Measurements from ENCODE around the gene EFEMP1. TPM values are rescaled to one million over a fixed set of nuclear protein-coding genes. Genes with fewer than 3 reads are reported as not detected.

Gene EFEMP1
- total and polyA plus RNA-seq, 11 donors: 11.3 to 201 (median 34.4) TPM

DNA sequence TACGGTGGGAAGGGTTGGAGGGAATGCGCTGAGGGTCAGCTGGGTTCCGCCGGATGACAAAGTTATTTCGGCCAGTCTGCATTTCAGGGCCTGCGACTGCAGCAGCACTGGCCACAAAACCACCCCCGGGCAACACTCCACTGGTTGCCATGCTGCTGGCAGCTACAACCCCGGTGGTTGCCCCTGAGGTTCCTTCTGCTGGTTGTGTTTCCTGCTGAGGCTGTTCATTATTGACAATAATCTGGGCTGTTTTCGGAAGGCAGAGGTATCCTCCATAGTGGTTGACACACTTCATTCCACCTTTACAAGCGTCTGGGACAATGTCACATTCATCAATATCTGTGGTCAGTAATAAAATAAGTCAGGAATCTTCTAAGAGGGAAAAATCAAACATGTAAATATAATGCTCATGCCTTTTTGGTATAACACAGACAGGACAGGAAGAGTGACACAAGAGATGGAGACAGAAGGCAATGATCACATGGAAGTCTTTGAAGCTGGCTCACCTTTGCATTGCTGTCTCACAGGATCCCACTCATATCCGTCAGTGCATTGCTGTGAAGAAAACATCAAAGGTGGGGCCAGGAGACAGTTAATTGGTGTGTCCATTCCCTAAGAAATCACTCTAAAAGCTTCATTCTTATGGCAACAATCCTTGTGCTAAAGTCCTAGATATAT, 5.7 kb downstream of the EFEMP1 start:
- Histone ChIP-seq H3K27ac (no peak overlapping the region), H3K27me3 (peaks cover 0 to 12% (median 0%) of the 10 kb centered on the region in 9 donors), H3K4me1 (peaks cover 0 to 10% (median 0%) of the 10 kb centered on the region in 12 donors), H3K4me3 (no peak overlapping the region), H3K9me3 (no peaks in the 10 kb centered on the region), H3K36me3 (peaks cover 0 to 18% (median 0%) of the 10 kb centered on the region in 9 donors)
- no peak for ATAC-seq
- TF ChIP-seq, protein P1, sequence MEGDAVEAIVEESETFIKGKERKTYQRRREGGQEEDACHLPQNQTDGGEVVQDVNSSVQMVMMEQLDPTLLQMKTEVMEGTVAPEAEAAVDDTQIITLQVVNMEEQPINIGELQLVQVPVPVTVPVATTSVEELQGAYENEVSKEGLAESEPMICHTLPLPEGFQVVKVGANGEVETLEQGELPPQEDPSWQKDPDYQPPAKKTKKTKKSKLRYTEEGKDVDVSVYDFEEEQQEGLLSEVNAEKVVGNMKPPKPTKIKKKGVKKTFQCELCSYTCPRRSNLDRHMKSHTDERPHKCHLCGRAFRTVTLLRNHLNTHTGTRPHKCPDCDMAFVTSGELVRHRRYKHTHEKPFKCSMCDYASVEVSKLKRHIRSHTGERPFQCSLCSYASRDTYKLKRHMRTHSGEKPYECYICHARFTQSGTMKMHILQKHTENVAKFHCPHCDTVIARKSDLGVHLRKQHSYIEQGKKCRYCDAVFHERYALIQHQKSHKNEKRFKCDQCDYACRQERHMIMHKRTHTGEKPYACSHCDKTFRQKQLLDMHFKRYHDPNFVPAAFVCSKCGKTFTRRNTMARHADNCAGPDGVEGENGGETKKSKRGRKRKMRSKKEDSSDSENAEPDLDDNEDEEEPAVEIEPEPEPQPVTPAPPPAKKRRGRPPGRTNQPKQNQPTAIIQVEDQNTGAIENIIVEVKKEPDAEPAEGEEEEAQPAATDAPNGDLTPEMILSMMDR (IDR thresholded peaks at IDR 0.05): no peak
- TF ChIP-seq POLR2A (IDR thresholded peaks at IDR 0.05): no peak
- intact Hi-C loops (cut with DNase I): loop anchor here in 1 of 10 donors (2.0 kb wide), 1 partner anchor 33 kb away; no protein-coding TSS in a partner anchor
- DNase-seq: no peak
- 87 to 93% (median 91%) methylated on average over 11 of the region's 11 CpGs for WGBS, 4 donors

DNA sequence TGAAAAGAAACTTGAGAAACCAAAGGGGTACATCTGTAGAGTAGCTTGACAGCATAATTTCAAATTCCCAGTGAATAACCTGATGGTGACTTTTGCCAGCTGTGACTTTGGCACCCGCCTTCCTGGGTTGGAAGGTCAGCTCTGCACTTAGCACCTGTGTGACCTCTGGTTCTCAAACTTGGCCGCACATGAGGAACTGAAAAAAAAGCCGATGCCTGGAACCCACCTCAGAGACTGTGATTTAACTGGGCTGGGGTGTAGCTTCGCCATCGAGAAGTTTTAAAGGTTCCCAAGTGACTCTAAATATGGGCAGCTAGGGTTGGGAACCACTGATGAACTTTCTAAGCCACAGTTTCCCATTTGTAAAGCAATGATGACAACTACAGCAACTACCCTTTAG, 6.5 kb downstream of the EFEMP1 start:
- intact Hi-C loops (cut with DNase I): no loop called here
- H3K36me3 ChIP-seq: peaks cover 0 to 18% (median 0%) of the 10 kb centered on the region in 9 donors
- DNase-seq: no peak

GRCh38 chr2:55916473-55917049, 7.0 kb downstream of the EFEMP1 start:
- H3K27me3 ChIP-seq: peaks cover 0 to 2% (median 0%) of the 10 kb centered on the region in 9 donors
- H3K4me3 ChIP-seq: no peak overlapping the region
- peaks cover 0 to 4% (median 0%) of the 10 kb centered on the region in 12 donors for H3K4me1 ChIP-seq
- DNase-seq (no peak), ATAC-seq (no peak)
- H3K27ac ChIP-seq: no peak overlapping the region
- intact Hi-C loops (cut with DNase I): no loop called here
- TF ChIP-seq, protein P1 (IDR thresholded peaks at IDR 0.05): no peak
- TF ChIP-seq POLR2A (IDR thresholded peaks at IDR 0.05): no peak
- no peaks in the 10 kb centered on the region for H3K9me3 ChIP-seq
- 69 to 75% (median 70%) methylated on average over 7 of the region's 7 CpGs for WGBS, 4 donors
- peaks cover 0 to 18% (median 0%) of the 10 kb centered on the region in 9 donors for H3K36me3 ChIP-seq

More for the DNA sequence above, 6.5 kb downstream of the EFEMP1 start:
- no peak overlapping the region for H3K27ac ChIP-seq
- H3K4me1 ChIP-seq: peaks cover 0 to 4% (median 0%) of the 10 kb centered on the region in 12 donors
- peaks cover 0 to 4% (median 0%) of the 10 kb centered on the region in 9 donors for H3K27me3 ChIP-seq
- no peak for ATAC-seq
- no peak overlapping the region for H3K4me3 ChIP-seq
- no peaks in the 10 kb centered on the region for H3K9me3 ChIP-seq
- 87 to 94% (median 91%) methylated on average over 5 of the region's 5 CpGs for WGBS, 4 donors
- TF ChIP-seq, protein P1 (IDR thresholded peaks at IDR 0.05): no peak
- no peak for TF ChIP-seq POLR2A (IDR thresholded peaks at IDR 0.05)

GRCh38 chr2:55914786-55915185, 8.8 kb downstream of the EFEMP1 start:
- no peak overlapping the region for H3K27ac ChIP-seq
- TF ChIP-seq, protein P1 (IDR thresholded peaks at IDR 0.05): no peak
- no peak for TF ChIP-seq POLR2A (IDR thresholded peaks at IDR 0.05)
- no peaks in the 10 kb centered on the region for H3K27me3 ChIP-seq
- peaks cover 0 to 13% (median 0%) of the 10 kb centered on the region in 9 donors for H3K36me3 ChIP-seq
- H3K9me3 ChIP-seq: no peaks in the 10 kb centered on the region
- H3K4me1 ChIP-seq: peaks cover 0 to 3% (median 0%) of the 10 kb centered on the region in 12 donors
- intact Hi-C loops (cut with DNase I): no loop called here
- DNase-seq (no peak), ATAC-seq (no peak)
- no peak overlapping the region for H3K4me3 ChIP-seq
- whole genome bisulfite sequencing, 4 donors: 50 to 82% (median 74%) methylated on average over 1 of the region's 1 CpG

All from heart left ventricle (tissue), 16 donors.